HG02840 (cell line): Measurements from ENCODE around the gene TRIM28.
"Not testable (repeated sequence)": the region's sequence is repeated elsewhere in the genome, so short reads cannot be mapped to it uniquely, and the experiment has no call there.

Source experiments
- ATAC-seq: cut with Tn5 transposase; IDR thresholded peaks from one replicate; pipeline ENCODE4 v1.9.1; 2021; ENCODE audit warnings: mild to moderate bottlenecking, moderate library complexity, moderate number of reproducible peaks; ENCODE audit not compliant: unreplicated experiment, low FRiP score

The TRIM28 gene

GRCh38 chr19:58572818-58573657 is 29.2 kb downstream of the TRIM28 start, which contains the start of gene MZF1:
MZF1 (minus strand) TSS chr19:58573335; CDS start chr19:58571389, 1,946 bp downstream.
- ATAC-seq: peak; percentile 63

DNA sequence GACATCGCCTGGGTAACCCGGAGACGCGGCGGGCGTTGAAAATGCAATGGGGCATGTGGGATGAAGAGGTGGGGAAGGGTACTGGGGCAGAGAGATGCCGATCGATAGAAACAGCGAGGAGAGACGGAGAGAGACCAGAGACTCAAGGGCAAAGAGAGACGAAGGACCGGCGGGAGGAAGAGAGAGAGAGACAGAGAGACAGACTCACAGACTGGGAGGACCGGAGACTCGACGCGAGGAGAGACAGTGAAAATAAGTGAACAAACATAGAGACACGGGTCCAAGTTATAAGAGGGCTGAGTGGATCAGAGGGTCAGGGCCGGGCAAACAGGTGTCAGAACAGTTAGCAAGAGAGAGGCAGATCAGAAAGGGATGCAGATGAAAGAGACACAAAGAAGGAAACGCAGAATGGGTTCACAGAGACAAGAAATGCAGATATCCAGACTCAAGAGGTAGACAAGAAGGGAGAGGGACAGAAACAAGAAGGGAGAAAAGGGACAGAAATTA is 29.8 kb downstream of the TRIM28 start:
- no peak for ATAC-seq

GRCh38 chr19:58575183-58576041 is 31.5 kb downstream of the TRIM28 start:
- peak; percentile 31 for ATAC-seq

DNA sequence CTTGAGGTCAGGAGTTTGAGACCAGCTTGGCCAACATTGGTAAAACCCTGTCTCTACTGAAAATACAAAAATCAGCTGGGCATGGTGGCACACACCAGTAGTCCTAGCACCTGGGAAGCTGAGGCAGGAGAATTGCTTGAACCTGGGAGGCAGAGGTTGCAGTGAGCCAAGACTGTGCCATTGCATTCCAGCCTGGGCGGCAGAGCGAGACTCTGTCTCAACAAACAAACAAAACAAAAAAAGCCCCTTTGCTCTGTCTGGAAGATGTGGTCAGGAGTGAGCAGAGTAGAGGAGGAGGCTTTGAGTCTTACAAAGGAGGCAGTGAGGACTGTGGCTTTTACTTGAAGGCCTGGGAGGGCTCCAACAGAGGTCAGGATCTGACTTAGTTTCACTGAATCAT is 33.7 kb downstream of the TRIM28 start:
- ATAC-seq: not testable (repeated sequence)

- ATAC-seq: no peak
Observed at GRCh38 chr19:58578012-58578925, 34.4 kb downstream of the TRIM28 start.

DNA sequence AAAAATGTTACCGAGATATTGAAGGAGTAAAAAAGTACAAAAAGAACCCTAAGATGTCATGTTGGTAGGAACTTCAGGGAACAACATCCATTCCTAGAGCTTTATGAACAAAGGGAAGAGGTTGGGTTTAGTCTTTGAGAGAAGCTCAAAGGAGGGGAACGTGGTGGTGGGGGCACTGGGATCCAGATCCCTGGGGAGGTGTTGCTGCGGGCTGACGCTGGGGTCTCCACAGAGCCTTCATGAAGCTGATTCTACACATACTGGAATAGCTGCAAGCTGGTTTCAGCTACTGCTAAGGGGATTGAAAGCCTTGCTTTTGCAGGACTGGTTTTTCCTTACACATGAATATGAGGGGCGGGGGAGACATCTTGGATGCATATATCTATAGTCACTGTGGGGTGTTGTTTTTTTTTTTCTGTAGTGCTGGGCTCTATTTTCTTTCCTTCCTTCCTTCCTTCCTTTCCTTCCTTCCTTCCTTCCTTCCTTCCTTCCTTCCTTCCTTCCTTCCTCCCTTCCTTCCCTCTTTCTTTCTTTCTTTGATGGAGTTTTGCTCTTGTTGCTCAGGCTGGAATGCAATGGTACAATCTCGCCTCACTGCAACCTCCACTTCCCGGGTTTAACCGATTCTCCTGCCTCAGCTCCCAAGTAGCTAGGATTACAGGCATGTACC is 35.7 kb downstream of the TRIM28 start:
- no peak for ATAC-seq

GRCh38 chr19:58581227-58582141 is 37.6 kb downstream of the TRIM28 start:
- ATAC-seq: no peak

DNA sequence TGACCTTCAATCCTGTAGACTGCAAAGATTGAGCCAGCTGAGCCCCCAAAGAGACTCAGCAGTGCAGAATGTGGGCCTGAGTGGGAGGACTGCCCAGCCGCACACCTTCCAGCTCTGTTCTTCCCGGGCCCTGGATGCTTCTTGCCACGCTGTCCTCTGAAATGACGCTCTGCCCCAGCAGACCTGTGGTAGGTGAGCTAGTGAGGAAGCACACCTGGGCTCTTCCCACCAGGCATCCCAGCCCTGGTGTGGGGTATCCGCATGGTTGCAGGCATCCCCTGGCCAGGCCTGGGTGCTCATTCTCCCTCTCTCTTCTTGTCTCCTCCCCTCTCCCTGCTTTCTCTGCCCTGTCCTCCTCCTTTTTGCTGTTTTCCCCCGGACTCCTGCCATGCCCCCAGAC is 39.1 kb downstream of the TRIM28 start:
- no peak for ATAC-seq

- ATAC-seq: no peak
Observed at GRCh38 chr19:58584498-58585441, 40.9 kb downstream of the TRIM28 start.

DNA sequence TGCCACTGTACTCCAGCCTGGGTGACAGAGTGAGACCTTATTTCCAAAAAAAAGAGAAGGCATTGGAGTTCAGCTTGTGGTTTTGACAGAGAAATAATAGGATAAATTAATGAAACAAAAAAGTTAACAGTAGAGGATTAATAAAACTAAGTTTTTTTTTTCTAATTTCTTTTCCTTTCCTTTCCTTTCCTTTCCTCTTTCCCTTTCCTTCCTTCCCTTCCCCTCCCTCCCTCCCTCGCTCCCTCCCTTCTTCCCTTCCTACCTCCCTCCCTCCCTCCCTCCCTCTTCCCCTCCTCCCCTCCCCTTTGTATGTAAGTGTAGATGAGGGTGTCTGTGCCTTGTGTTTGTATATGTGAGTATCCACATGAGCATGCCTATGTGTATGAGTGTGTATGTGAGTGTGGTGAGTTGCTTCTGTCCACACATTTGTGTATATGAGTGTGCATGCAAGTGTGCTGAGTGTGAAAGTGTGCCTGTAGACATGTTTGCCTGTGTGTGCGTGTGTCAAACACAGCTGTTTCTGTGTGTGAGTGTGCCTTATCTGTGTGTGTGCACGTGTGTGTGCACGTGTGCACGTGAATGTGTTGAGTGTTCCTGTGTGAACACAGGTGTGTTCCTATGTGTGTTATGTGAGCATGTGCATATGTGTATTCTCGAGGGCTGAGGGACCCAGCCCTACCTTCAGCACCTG is 41.7 kb downstream of the TRIM28 start:
- ATAC-seq: no peak

DNA sequence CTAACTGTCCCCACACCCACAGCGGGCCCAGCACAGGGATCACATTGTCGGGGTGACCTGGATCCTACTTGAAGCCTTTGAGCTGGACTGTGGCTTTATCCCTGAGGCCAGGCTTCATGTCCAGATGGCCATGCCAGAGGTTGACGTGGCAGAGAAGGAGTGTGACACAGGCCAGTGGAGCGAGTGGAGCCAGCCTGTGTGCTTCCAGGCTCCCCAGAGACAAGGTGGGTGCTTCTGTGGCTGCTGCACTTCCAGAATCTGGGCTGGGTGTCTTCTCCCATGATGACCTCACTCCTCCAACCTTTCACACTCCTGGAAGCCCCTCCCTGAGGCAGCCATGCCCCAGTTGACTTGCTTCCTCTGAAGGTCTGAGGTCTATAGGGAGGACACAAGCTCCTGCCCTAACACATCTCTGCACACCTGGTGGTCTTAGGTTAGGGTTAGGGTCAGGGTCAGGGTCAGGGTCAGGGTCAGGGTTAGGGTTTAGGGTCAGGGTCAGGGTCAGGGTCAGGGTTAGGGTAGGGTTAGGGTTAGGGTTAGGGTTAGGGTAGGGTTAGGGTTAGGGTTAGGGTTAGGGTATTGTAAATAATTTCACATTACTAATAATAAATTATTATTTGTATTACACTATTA is 42.4 kb downstream of the TRIM28 start:
- no peak for ATAC-seq
